ENCODE results near the gene ANKRD30B.
"Not testable (repeated sequence)": the region's sequence is repeated elsewhere in the genome, so short reads cannot be mapped to it uniquely, and the experiment has no call there.

The ANKRD30B gene

GRCh38 chr18:14851533-14851932 is 103.6 kb downstream of the ANKRD30B start:
- not testable (repeated sequence) for DNase-seq

GRCh38 chr18:14855634-14856033 is 107.7 kb downstream of the ANKRD30B start:
- not testable (repeated sequence) for DNase-seq

- DNase-seq, result not testable (repeated sequence)
These were observed 108.3 kb downstream of the ANKRD30B start for GRCh38 chr18:14856256-14856655.

- DNase-seq, result not testable (repeated sequence)
These were observed 110.5 kb downstream of the ANKRD30B start for GRCh38 chr18:14858514-14858913.

GRCh38 chr18:14859995-14860394 is 112.0 kb downstream of the ANKRD30B start:
- not testable (repeated sequence) for DNase-seq

- not testable (repeated sequence) for DNase-seq
These were observed 118.5 kb downstream of the ANKRD30B start for GRCh38 chr18:14866426-14866825.

GRCh38 chr18:14867988-14868387 is 120.0 kb downstream of the ANKRD30B start:
- not testable (repeated sequence) for DNase-seq

- peak; percentile 27 for DNase-seq
These were observed 120.9 kb downstream of the ANKRD30B start for GRCh38 chr18:14868825-14869224.

- not testable (repeated sequence) for DNase-seq
These were observed 130.9 kb downstream of the ANKRD30B start for GRCh38 chr18:14878826-14879225.

GRCh38 chr18:14900435-14900834 is 152.5 kb downstream of the ANKRD30B start:
- no peak for DNase-seq

Measured in fibroblast of skin of back (primary cell).